ENCODE results near the gene HSPG2.

HSPG2 gene

DNA sequence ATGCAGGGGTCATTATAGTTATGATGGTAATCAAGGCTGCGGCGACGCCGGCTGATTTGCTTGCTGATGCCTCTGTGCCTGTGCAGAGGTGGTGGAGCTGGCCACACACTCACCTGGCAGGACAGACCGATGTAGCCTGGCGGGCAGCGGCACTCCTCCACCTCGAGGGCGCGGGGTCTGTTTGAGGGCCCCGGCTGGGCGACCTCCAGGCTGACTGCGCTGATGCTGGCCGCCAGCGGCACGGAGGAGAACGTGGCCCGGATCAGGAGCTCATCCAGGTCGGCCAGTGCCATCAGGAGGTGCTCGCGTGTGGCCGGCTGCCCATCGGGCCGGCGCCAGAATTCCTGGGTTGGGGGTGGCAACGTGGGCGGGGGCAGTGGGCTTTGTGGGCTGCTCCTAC lies 72.4 kb downstream of the HSPG2 start:
- no peak for DNase-seq (ENCODE audit: low read depth, low spot score)

DNA sequence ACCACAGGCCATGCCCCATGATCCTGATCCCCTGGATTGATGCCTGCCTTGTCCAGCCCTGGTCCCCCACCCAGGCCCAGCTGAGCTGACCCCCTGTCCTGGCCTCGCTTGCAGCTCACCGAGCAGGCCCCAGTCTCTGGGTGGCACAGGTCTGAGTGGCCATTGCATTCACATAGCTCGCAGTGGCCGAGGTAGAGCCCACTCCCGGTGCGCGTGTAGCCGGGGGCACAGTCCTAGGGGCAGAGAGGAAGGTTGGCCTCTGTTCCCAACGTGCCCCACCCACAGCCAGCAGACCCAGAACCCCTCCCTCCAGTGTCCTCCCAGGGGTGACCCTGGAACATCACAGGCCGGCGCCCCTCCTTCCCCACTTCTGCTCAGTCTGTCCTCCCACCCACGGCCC lies 73.1 kb downstream of the HSPG2 start:
- no peak for DNase-seq (ENCODE audit: low read depth, low spot score)

DNA sequence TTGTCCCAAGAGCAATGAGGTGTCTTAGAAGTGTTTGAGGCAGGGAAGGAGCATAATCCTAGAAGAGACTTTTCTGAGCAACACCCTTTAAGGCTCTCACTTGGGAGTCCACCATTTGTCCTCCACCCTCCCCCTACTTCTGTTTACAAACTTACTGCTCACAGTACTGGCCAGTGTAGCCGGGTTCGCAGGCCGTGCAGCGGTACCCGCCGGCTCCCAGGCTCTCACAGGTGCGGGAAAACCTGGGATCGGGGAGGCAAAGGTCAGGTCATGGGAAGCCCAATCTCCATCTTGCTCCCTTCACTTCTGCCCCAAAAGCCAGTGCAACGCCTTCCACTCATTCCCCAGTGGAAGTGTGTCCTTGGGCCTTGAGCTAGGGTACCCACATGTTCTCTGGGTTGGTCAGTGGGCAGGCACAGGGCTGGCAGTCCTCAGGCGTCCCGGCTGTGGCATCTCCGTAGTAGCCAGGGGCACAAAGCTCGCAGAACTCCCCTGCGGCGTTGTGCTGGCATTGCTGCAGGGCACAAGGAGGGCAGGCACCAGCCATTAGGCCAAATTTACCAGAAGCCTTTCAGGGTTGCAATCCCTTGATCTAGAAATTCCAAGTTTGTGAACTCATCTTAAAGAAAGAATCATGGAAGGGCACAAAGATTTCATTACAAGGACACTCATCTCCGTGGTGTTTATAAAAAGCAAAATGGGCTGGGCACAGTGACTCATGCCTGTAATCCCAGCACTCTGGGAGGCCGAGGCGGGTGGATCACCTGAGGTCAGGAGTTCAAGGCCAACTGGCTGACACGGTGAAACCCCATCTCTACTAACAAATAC lies 75.3 kb downstream of the HSPG2 start:
- no peak for DNase-seq (ENCODE audit: low read depth, low spot score)

DNA sequence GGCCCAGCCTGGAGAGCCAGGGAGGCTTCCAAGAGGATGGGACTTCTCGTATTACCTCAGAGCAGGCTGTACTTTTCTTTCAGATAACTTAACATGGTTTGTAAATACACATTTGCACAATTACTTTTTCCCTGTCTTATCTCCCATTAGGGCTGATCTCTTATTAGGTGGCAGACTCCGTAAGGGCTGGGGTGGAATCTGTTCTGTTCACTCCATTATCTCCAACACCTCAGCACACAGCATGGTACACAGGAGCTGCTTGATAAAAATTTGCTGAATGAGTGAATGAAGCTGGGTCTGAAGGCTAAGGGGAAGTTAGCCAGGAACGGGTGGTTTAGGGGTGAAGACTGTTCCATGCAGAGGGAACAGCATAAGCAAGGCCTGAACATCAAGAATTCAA lies 76.1 kb downstream of the HSPG2 start:
- DNase-seq (ENCODE audit: low read depth, low spot score): no peak

DNA sequence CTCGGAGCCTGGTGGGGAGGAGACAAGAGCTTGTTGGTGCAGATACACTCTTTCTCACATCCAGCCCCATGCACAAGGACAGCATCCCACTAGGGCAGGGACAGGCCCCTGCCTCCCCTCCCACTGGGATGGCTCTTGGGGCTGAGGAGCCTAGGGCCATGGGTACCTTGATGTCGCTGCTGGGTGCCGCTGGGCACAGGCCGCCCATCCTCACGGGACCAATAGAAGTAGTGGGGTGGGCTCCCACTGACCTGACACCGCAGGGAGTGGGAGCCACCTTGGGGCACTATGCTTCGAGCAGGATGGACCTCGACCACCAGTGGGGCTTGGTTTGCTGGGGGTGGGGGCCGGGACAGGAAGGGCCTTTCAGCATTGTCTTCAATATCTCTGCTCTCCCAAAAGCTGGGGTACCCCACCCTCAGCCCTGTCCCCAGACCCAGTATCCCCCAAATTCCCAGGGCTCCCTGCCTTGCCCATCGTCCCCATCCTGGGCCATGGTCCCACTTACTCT lies 77.4 kb downstream of the HSPG2 start:
- DNase-seq (ENCODE audit: low read depth, low spot score): no peak

DNA sequence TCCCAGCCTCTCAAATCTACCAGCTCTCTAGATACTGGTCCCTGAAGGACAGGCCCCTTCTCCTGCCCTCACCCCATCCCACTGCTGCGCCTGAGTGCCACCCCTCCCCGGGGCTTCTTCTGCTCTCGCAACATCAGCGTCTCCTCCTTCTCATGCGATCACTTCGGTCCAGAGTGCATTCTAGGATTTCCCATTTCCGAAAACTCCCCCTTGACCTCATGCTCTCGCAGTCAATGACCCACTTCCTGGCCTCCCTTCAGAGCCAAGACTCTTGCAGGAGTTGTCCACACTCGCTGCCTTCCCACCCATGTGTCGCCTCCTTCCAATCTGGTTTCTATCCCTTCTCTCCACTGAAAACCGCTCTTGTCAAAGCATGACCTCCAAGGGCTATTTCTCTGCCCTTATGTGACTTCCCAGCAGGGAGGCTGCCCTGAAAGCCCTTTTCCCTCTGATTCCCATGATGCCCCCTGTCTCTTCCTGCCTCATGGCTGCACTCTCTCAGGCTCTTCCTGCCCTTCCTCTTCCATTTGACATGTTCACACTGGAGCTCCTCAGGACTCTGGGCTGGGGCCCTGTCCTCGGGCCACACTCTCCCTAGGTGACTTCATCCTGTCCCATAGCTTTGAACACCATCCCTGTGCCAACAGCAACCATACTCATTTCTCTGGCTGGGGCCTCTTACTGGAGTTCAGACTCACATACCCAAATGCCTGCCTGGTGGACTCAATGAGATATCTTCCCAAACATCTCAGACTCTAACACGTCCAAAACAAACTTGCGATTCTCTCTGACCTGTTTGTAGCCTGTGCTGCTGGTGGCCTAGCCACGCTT lies 79.1 kb downstream of the HSPG2 start:
- no peak for DNase-seq (ENCODE audit: low read depth, low spot score)

- DNase-seq (ENCODE audit: low read depth, low spot score): peak; percentile 12
Observed at GRCh38 chr1:21857142-21857839, 79.8 kb downstream of the HSPG2 start.

DNA sequence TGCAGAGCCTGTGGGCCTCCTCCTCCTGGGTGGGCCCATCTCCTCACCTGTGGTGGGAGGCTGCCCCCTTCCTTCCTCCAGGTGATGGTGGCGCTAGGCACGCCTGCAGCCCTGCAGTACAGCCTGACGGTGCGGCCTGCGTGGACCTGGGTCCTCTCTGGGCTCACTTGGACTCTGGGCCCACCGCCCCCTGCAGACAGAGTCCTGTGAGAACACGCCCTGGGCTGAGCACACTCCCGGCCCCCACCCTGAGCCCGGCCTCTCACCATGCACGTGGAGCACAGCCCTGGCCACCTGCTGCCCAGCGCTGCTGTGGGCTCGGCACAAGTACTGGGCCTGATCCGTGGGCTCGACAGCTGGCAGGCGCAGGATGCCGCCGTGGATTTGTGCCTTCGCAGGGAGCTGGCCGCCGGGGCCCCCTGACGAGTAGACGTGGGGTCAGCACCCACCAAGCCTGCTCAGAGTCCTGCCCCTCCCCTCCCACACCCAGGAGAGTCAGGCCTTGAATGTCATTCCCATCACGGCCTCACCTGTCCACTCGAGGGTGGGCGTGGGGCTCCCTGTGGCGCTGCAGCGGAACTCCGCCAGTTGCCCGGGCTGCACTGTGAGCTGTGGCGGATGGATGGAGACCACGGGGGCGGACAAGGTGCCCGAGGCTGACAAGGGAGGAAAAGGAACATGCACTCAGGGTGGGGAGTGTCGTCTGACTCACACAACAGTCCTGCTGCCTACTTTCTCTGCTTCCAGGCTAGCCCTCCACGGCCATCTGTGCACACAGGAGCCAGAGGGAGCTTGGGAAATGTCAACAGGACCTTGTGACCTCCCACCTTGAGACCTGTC lies 81.6 kb downstream of the HSPG2 start:
- DNase-seq (ENCODE audit: low read depth, low spot score): no peak

- DNase-seq (ENCODE audit: low read depth, low spot score): no peak
Observed at GRCh38 chr1:21854751-21855131, 82.4 kb downstream of the HSPG2 start.

- DNase-seq (ENCODE audit: low read depth, low spot score): no peak
Observed at GRCh38 chr1:21854090-21854750, 82.9 kb downstream of the HSPG2 start.

- DNase-seq (ENCODE audit: low read depth, low spot score): no peak
Observed at GRCh38 chr1:21853131-21853427, 84.0 kb downstream of the HSPG2 start.

GRCh38 chr1:21852282-21853130 lies 84.6 kb downstream of the HSPG2 start:
- no peak for DNase-seq (ENCODE audit: low read depth, low spot score)

DNA sequence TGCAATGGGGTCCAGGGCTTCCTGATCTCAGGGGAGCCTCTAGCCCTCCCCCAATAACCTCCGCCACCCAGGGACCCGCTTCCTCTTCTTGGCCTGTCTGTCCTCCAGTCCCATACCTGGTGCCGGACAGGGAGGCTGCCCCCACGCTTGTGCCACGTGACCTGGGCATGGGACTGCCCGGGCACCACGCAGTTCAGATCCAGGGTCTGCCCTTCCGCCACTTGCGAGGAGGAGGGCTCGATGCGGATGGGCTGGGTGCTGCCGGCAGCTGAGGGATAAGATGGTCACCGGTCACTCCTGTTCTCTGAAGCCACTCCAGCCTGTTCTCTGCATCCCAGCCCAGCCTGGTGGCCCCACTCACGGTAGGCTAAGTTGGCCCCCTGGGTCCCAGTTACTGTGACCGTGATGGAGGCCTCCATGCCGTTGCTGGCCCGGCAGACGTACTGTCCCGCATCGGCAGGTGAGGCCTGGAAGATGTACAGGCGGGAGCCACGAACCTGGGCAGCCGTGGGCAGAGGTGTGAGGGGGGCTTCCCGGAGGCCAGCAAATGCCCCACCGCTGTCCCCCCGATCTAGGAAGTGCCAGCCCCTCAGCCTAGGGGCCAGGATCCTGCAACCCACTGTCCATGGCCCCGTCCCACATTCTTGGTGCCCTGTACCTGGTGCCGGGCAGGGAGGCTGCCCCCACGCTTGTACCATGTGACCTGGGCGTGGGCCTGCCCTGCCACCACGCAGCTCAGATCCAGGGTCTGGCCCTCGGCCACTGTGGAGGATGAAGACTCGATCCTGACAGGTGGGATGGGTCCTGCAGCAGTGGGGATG lies 85.5 kb downstream of the HSPG2 start:
- no peak for DNase-seq (ENCODE audit: low read depth, low spot score)

- no peak for DNase-seq (ENCODE audit: low read depth, low spot score)
Observed at GRCh38 chr1:21849909-21850576, 87.1 kb downstream of the HSPG2 start.

- no peak for DNase-seq (ENCODE audit: low read depth, low spot score)
Observed at GRCh38 chr1:21848524-21849174, 88.5 kb downstream of the HSPG2 start.

GRCh38 chr1:21847223-21848205 lies 89.6 kb downstream of the HSPG2 start:
- no peak for DNase-seq (ENCODE audit: low read depth, low spot score)
